Measurements from ENCODE around the gene SPTBN2. TPM values are rescaled to one million over a fixed set of nuclear protein-coding genes. Genes with fewer than 3 reads are reported as not detected.

The SPTBN2 gene
- total RNA-seq, 2 experiments from 2014 or later: 1.4 to 1.8 TPM

Other genes starting within 250 kb of the SPTBN2 start
- gene DPP3, start 248.8 kb downstream of the SPTBN2 start, total RNA-seq: 10 to 100 TPM; 72.4 to 75.8 TPM
- 1 to 10 TPM; 7.7 to 7.9 TPM for gene BBS1, start 218.6 kb downstream of the SPTBN2 start, total RNA-seq
- 10 to 100 TPM; 13.2 to 14.0 TPM for gene ZDHHC24, start 183.2 kb downstream of the SPTBN2 start, total RNA-seq
- gene ACTN3, start 182.3 kb downstream of the SPTBN2 start, total RNA-seq: under 1 TPM in 1 of 2 experiments, not detected in 1; 0.14 TPM
- gene CTSF, start 160.6 kb downstream of the SPTBN2 start, total RNA-seq: 1 to 10 TPM in 1 of 2 experiments, under 1 TPM in 1; 0.68 to 1.3 TPM
- gene CCDC87, start 136.2 kb downstream of the SPTBN2 start, total RNA-seq: under 1 TPM; 0.14 to 0.27 TPM
- gene CCS, start 136.0 kb downstream of the SPTBN2 start, total RNA-seq: 10 to 100 TPM; 22.0 to 25.6 TPM
- gene RBM14, start 112.6 kb downstream of the SPTBN2 start, total RNA-seq: 100 to 1,000 TPM; 153 to 159 TPM
- gene RBM4, start 90.5 kb downstream of the SPTBN2 start, total RNA-seq: 100 to 1,000 TPM; 108 to 114 TPM
- gene RBM4B, start 51.3 kb downstream of the SPTBN2 start, total RNA-seq: 10 to 100 TPM; 10.7 to 13.1 TPM
- gene RCE1, start 114.2 kb upstream of the SPTBN2 start, total RNA-seq: 10 to 100 TPM; 22.1 to 26.8 TPM
- gene LRFN4, start 127.8 kb upstream of the SPTBN2 start, total RNA-seq: 10 to 100 TPM; 36.0 to 39.2 TPM
- 1 to 10 TPM; 5.6 to 6.5 TPM for gene PC, start 229.2 kb upstream of the SPTBN2 start, total RNA-seq
- not detected for gene C11orf86, start 246.1 kb upstream of the SPTBN2 start, total RNA-seq